Measurements from ENCODE around the gene ADARB1.

DNA sequence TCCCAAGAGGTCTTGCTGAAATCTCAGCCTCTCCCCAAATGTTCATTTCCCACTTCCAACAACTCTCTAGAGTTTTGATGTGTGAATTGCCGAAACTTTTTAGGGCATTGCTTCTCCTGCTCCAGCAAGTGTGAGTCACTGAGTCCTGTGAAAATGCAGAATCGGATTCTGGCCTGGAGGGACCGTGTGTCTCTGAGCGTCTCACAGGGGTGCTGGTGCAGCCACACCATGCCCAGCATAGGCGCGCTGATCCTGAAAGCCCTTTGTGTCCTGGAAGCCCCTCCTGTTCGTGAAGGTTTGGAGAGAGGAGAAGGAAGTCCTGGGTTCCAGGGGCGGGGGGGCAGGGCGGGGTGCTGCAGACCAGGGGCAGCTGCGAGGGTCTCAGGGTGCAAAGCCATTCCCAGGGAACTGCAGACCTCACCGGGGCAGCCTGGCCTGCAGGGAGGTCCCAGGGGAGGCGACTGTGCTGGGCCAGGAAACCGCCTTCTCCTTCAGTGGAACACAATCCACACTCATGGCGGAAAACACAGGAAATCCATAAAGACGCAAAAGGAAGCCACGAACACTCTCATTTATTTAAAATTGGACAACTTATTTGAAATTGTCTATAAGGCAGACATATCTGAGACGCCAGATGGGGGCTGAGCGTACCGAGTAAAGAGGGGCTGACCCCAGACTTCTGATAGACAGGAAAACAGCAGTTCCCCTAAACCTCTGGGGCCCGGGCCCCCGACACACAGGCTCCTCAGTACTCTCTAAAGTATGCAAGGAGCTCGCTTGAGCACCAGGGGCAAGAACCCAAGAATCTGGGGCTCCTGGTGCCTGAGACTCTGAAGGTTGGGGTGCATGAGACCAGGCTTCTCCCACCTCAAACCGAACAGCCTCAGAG is 43.5 kb upstream of the ADARB1 start:
- TF ChIP-seq CTCF (IDR thresholded peaks at IDR 0.05; ENCODE audit: borderline replicate concordance, extremely low read depth, low read length, poor library complexity, severe bottlenecking) (no peak), EZH2 (IDR thresholded peaks at IDR 0.05; ENCODE audit: borderline replicate concordance, low read depth, low read length, severe bottlenecking) (no peak)
